ENCODE results near the gene BLCAP. TPM values are rescaled to one million over a fixed set of nuclear protein-coding genes. Genes with fewer than 3 reads are reported as not detected.

Gene BLCAP
- total and polyA plus RNA-seq, 3 experiments from 2014 or later, result 37.5 to 74.7 (median 40.9) TPM

- Mint-ChIP-seq H3K9me3 (no peaks in the 10 kb centered on the region), H3K4me1 (peaks cover 0 to 5% (median 2%) of the 10 kb centered on the region in 3 donors), H3K36me3 (peaks cover 0 to 23% (median 6%) of the 10 kb centered on the region in 3 donors), H3K27ac (peak overlapping the region in 1 of 8 donors; percentile 33), H3K27me3 (no peaks in the 10 kb centered on the region), H3K4me3 (no peak overlapping the region)
- Histone ChIP-seq H3K27me3 (ENCODE audit: insufficient read depth, low read length, poor library complexity, severe bottlenecking) (no peaks in the 10 kb centered on the region), H3K4me3 (ENCODE audit: low read length) (no peak overlapping the region), H3K27ac (ENCODE audit: low read depth, low read length) (no peak overlapping the region), H3K36me3 (ENCODE audit: insufficient read depth, low read length) (no peaks in the 10 kb centered on the region), H3K9me3 (ENCODE audit: low read length) (no peaks in the 10 kb centered on the region), H3K4me1 (ENCODE audit: insufficient read depth, low read length) (no peaks in the 10 kb centered on the region)
- ChIA-PET CTCF (interaction anchor here (1.2 kb wide), 1 partner anchor 33 kb away, joined by 3 read pairs; no protein-coding TSS in a partner anchor), POLR2A (no interaction called here)
- no peak for DNase-seq
These were observed 25.7 kb downstream of the BLCAP start for GRCh38 chr20:37501940-37502339.

- H3K4me3 Mint-ChIP-seq, result no peak overlapping the region
- peaks cover 0 to 33% (median 6%) of the 10 kb centered on the region in 3 donors for H3K36me3 Mint-ChIP-seq
- Histone ChIP-seq H3K4me3 (ENCODE audit: low read length) (no peak overlapping the region), H3K27me3 (ENCODE audit: insufficient read depth, low read length, poor library complexity, severe bottlenecking) (no peaks in the 10 kb centered on the region), H3K27ac (ENCODE audit: low read depth, low read length) (no peak overlapping the region), H3K4me1 (ENCODE audit: insufficient read depth, low read length) (no peaks in the 10 kb centered on the region), H3K36me3 (ENCODE audit: insufficient read depth, low read length) (no peaks in the 10 kb centered on the region), H3K9me3 (ENCODE audit: low read length) (no peaks in the 10 kb centered on the region)
- no peak for DNase-seq
- H3K27me3 Mint-ChIP-seq, result no peaks in the 10 kb centered on the region
- no peak overlapping the region for H3K27ac Mint-ChIP-seq
- no peaks in the 10 kb centered on the region for H3K9me3 Mint-ChIP-seq
- CTCF ChIA-PET, result no interaction called here
- H3K4me1 Mint-ChIP-seq, result peaks cover 0 to 5% (median 2%) of the 10 kb centered on the region in 3 donors
- POLR2A ChIA-PET, result no interaction called here
These were observed 27.4 kb downstream of the BLCAP start for GRCh38 chr20:37500311-37500710.

- Mint-ChIP-seq H3K36me3 (peaks cover 3 to 51% (median 11%) of the 10 kb centered on the region in 3 donors), H3K27me3 (no peaks in the 10 kb centered on the region), H3K4me1 (peaks cover 0 to 3% (median 0%) of the 10 kb centered on the region in 3 donors), H3K9me3 (no peaks in the 10 kb centered on the region), H3K27ac (no peak overlapping the region), H3K4me3 (no peak overlapping the region)
- Histone ChIP-seq H3K36me3 (ENCODE audit: insufficient read depth, low read length) (no peaks in the 10 kb centered on the region), H3K9me3 (ENCODE audit: low read length) (no peaks in the 10 kb centered on the region), H3K4me3 (ENCODE audit: low read length) (no peak overlapping the region), H3K4me1 (ENCODE audit: insufficient read depth, low read length) (no peaks in the 10 kb centered on the region), H3K27ac (ENCODE audit: low read depth, low read length) (no peak overlapping the region), H3K27me3 (ENCODE audit: insufficient read depth, low read length, poor library complexity, severe bottlenecking) (no peaks in the 10 kb centered on the region)
- DNase-seq, result no peak
- POLR2A ChIA-PET, result no interaction called here
- CTCF ChIA-PET, result no interaction called here
These were observed 29.5 kb downstream of the BLCAP start for GRCh38 chr20:37498066-37498665.

- POLR2A ChIA-PET, result no interaction called here
- peaks cover 0 to 3% (median 0%) of the 10 kb centered on the region in 3 donors for H3K4me1 Mint-ChIP-seq
- no peak overlapping the region for H3K4me3 Mint-ChIP-seq
- no peaks in the 10 kb centered on the region for H3K9me3 Mint-ChIP-seq
- Histone ChIP-seq H3K4me3 (ENCODE audit: low read length) (no peak overlapping the region), H3K4me1 (ENCODE audit: insufficient read depth, low read length) (no peaks in the 10 kb centered on the region), H3K9me3 (ENCODE audit: low read length) (no peaks in the 10 kb centered on the region), H3K27ac (ENCODE audit: low read depth, low read length) (no peak overlapping the region), H3K36me3 (ENCODE audit: insufficient read depth, low read length) (no peaks in the 10 kb centered on the region), H3K27me3 (ENCODE audit: insufficient read depth, low read length, poor library complexity, severe bottlenecking) (no peaks in the 10 kb centered on the region)
- CTCF ChIA-PET, result no interaction called here
- H3K27me3 Mint-ChIP-seq, result peaks cover 0 to 2% of the 10 kb centered on the region in 2 donors
- no peak for DNase-seq
- H3K36me3 Mint-ChIP-seq, result peaks cover 9 to 54% (median 23%) of the 10 kb centered on the region in 3 donors
- H3K27ac Mint-ChIP-seq, result peak overlapping the region in 1 of 8 donors; percentile 33
These were observed 32.9 kb downstream of the BLCAP start for GRCh38 chr20:37494796-37495195.

GRCh38 chr20:37494301-37494700 is 33.4 kb downstream of the BLCAP start:
- Histone ChIP-seq H3K36me3 (ENCODE audit: insufficient read depth, low read length) (no peaks in the 10 kb centered on the region), H3K4me1 (ENCODE audit: insufficient read depth, low read length) (no peaks in the 10 kb centered on the region), H3K27me3 (ENCODE audit: insufficient read depth, low read length, poor library complexity, severe bottlenecking) (no peaks in the 10 kb centered on the region), H3K27ac (ENCODE audit: low read depth, low read length) (no peak overlapping the region), H3K9me3 (ENCODE audit: low read length) (no peaks in the 10 kb centered on the region), H3K4me3 (ENCODE audit: low read length) (no peak overlapping the region)
- H3K9me3 Mint-ChIP-seq, result no peaks in the 10 kb centered on the region
- ChIA-PET POLR2A (no interaction called here), CTCF (no interaction called here)
- no peak overlapping the region for H3K27ac Mint-ChIP-seq
- no peak overlapping the region for H3K4me3 Mint-ChIP-seq
- H3K27me3 Mint-ChIP-seq, result peaks cover 0 to 2% of the 10 kb centered on the region in 2 donors
- peaks cover 0 to 3% (median 0%) of the 10 kb centered on the region in 3 donors for H3K4me1 Mint-ChIP-seq
- H3K36me3 Mint-ChIP-seq, result peaks cover 9 to 54% (median 23%) of the 10 kb centered on the region in 3 donors
- DNase-seq, result no peak

- H3K27ac Mint-ChIP-seq, result peak overlapping the region in 2 of 8 donors; percentile 21 to 63
- no peaks in the 10 kb centered on the region for H3K36me3 ChIP-seq (ENCODE audit: insufficient read depth, low read length)
- H3K4me1 Mint-ChIP-seq, result peaks cover 0 to 3% (median 0%) of the 10 kb centered on the region in 3 donors
- no peaks in the 10 kb centered on the region for H3K4me1 ChIP-seq (ENCODE audit: insufficient read depth, low read length)
- peaks cover 9 to 44% (median 17%) of the 10 kb centered on the region in 3 donors for H3K36me3 Mint-ChIP-seq
- peaks cover 0 to 3% of the 10 kb centered on the region in 2 donors for H3K27me3 Mint-ChIP-seq
- ChIA-PET CTCF (interaction anchor here (1.3 kb wide), 1 partner anchor 12 kb away, joined by 3 read pairs; no protein-coding TSS in a partner anchor), POLR2A (no interaction called here)
- H3K9me3 Mint-ChIP-seq, result no peaks in the 10 kb centered on the region
- H3K27ac ChIP-seq (ENCODE audit: low read depth, low read length), result no peak overlapping the region
- no peak overlapping the region for H3K4me3 ChIP-seq (ENCODE audit: low read length)
- no peaks in the 10 kb centered on the region for H3K9me3 ChIP-seq (ENCODE audit: low read length)
- H3K4me3 Mint-ChIP-seq, result no peak overlapping the region
- DNase-seq, result no peak
- H3K27me3 ChIP-seq (ENCODE audit: insufficient read depth, low read length, poor library complexity, severe bottlenecking), result no peaks in the 10 kb centered on the region
These were observed 34.7 kb downstream of the BLCAP start for GRCh38 chr20:37492945-37493344.

- Histone ChIP-seq H3K36me3 (ENCODE audit: insufficient read depth, low read length) (no peaks in the 10 kb centered on the region), H3K4me1 (ENCODE audit: insufficient read depth, low read length) (no peaks in the 10 kb centered on the region), H3K4me3 (ENCODE audit: low read length) (no peak overlapping the region), H3K27ac (ENCODE audit: low read depth, low read length) (no peak overlapping the region), H3K9me3 (ENCODE audit: low read length) (no peaks in the 10 kb centered on the region), H3K27me3 (ENCODE audit: insufficient read depth, low read length, poor library complexity, severe bottlenecking) (no peaks in the 10 kb centered on the region)
- CTCF ChIA-PET, result interaction anchor here (1.3 kb wide), 1 partner anchor 11 kb away, joined by 3 read pairs; no protein-coding TSS in a partner anchor
- no peak for DNase-seq
- H3K36me3 Mint-ChIP-seq, result peaks cover 9 to 39% (median 17%) of the 10 kb centered on the region in 3 donors
- H3K27me3 Mint-ChIP-seq, result peaks cover 0 to 3% of the 10 kb centered on the region in 2 donors
- peaks cover 0 to 3% (median 0%) of the 10 kb centered on the region in 3 donors for H3K4me1 Mint-ChIP-seq
- no peaks in the 10 kb centered on the region for H3K9me3 Mint-ChIP-seq
- no peak overlapping the region for H3K4me3 Mint-ChIP-seq
- no peak overlapping the region for H3K27ac Mint-ChIP-seq
- POLR2A ChIA-PET, result no interaction called here
These were observed 35.5 kb downstream of the BLCAP start for GRCh38 chr20:37492096-37492625.

- POLR2A ChIA-PET, result no interaction called here
- Histone ChIP-seq H3K27ac (ENCODE audit: low read depth, low read length) (no peak overlapping the region), H3K36me3 (ENCODE audit: insufficient read depth, low read length) (no peaks in the 10 kb centered on the region), H3K9me3 (ENCODE audit: low read length) (no peaks in the 10 kb centered on the region), H3K4me3 (ENCODE audit: low read length) (no peak overlapping the region), H3K4me1 (ENCODE audit: insufficient read depth, low read length) (no peaks in the 10 kb centered on the region), H3K27me3 (ENCODE audit: insufficient read depth, low read length, poor library complexity, severe bottlenecking) (no peaks in the 10 kb centered on the region)
- no peak for DNase-seq
- H3K4me3 Mint-ChIP-seq, result no peak overlapping the region
- no peak overlapping the region for H3K27ac Mint-ChIP-seq
- H3K9me3 Mint-ChIP-seq, result no peaks in the 10 kb centered on the region
- H3K36me3 Mint-ChIP-seq, result peaks cover 9 to 30% (median 17%) of the 10 kb centered on the region in 3 donors
- H3K27me3 Mint-ChIP-seq, result peaks cover 0 to 3% of the 10 kb centered on the region in 2 donors
- peaks cover 0 to 3% (median 0%) of the 10 kb centered on the region in 3 donors for H3K4me1 Mint-ChIP-seq
- CTCF ChIA-PET, result no interaction called here
These were observed 36.9 kb downstream of the BLCAP start for GRCh38 chr20:37490663-37491350.

Data from CD8-positive, alpha-beta memory T cell (primary cell).